Adipose tissue (tissue), 3 donors: ENCODE measurements around the gene SERTAD4. TPM values are rescaled to one million over a fixed set of nuclear protein-coding genes. Genes with fewer than 3 reads are reported as not detected.

Experiments
- H3K27ac ChIP-seq: one replicate; pipeline ENCODE4 v1.5.1; 2013; ENCODE audit warnings: low read depth, low read length
- WGBS, 3 donors: extraction: QIAGEN DNeasy Blood & Tissue Kit; methylation state at CpG; one replicate each; pipeline ENCODE4 v1.1.7; 2013; 5-methylcytosine and 5-hydroxymethylcytosine counted together
- polyA plus RNA-seq, 3 donors: library from polyadenylated mRNA; stranded (reverse); fragments of 200-250 nt; gene quantifications; one replicate each; pipeline ENCODE4 v1.2.3, GENCODE V29; 2013
- donor health status: healthy with polysubstance abuse.
- donor health status: Bipolar disorder and iron deficiency.
- donor health status: healthy.

SERTAD4 gene
- polyA plus RNA-seq, 3 donors: 0.12 to 1.3 (median 0.67) TPM

DNA sequence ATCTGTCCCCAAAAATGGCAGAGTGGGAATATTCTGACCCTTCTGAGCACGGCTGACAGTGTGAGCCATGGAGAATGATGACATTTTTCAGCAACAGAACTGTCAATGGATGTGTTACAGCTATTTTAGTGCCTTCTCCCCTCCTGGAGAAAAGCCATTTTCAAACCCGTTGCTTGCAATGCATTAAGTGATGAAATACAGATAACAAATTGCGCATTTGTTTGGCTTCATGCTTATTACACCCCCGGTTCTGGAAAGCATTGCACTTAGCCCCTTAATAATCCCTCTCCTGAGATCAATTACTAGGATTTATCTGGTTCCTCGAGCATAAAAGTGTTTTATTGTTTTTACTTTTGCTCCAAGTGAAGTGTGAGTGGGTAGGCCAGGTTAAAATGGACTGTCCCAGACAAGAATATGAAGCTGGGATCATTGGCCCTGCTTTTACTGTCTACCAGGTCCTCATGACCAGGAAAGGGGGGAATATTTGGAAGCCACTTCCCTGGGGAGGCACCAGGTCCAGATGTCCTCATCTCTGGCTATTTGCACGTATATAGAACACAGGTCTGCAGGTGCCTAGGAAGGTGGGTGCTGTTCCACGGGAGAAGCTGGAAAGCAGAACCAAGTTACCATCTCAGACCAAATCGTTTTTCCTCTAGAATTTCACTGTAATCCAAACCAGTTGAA lies 58.6 kb downstream of the SERTAD4 start:
- no peak overlapping the region for H3K27ac ChIP-seq
- WGBS, 3 donors: 57 to 63% (median 58%) methylated on average over 8 of the region's 8 CpGs

DNA sequence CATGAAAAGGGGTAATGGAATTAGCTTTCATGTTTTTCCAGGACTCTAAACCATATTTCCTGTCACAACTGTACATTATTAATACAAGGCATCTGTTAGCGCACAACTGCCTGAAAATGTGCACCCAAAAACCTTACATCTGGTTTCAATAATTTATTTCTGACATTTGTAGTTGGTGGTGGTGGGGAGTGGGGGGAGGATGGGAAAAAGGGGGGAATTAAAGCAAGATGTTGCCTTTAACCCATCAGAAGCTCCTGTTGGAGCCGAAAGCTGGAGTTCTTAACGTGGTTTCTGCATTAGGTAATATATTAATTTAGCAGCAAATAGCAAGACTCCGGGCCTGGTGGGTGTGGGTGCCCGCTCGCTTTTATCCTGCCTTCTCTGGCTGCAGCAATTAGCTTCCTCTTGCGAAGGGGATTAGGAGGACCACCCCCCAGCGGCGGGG lies 59.2 kb downstream of the SERTAD4 start:
- H3K27ac ChIP-seq: no peak overlapping the region

DNA sequence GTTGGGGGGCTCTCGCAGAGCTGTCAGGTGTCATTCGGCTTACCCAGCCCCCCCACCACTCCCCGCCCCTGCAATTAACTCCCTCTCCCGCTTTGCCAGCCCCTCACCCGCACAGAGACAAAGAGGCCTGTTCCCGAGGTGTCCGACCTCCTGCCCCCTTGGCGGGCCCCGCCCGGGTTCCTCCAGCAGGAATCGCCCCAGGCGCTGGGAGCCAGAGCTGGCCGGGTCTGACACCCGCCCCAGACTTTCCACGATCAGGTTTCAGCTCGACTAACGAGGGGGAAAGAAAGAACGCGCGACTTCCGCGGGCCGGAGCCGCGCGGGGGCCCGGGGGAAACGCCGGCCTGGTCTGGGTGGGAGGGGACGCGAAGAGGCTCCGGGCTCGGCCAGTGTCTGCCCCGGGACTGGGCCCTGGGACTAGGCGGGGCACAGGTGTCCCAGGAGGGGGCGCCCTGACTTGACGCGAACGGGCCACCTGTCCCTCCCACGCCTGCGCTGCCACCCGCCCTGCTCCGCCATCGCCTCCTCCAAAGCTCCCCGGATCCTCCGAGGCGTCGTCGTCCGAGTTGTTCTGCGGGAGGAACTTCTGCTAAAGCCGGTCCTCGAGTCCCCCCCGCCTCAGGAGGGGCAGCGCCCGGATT lies 59.8 kb downstream of the SERTAD4 start:
- WGBS, 3 donors: 2% methylated on average over 51 to 56 of the region's 56 CpGs
- H3K27ac ChIP-seq: no peak overlapping the region

More for the DNA sequence above, 59.2 kb downstream of the SERTAD4 start:
- WGBS, 3 donors: 9 to 29% (median 28%) methylated on average over 9 of the region's 9 CpGs

DNA sequence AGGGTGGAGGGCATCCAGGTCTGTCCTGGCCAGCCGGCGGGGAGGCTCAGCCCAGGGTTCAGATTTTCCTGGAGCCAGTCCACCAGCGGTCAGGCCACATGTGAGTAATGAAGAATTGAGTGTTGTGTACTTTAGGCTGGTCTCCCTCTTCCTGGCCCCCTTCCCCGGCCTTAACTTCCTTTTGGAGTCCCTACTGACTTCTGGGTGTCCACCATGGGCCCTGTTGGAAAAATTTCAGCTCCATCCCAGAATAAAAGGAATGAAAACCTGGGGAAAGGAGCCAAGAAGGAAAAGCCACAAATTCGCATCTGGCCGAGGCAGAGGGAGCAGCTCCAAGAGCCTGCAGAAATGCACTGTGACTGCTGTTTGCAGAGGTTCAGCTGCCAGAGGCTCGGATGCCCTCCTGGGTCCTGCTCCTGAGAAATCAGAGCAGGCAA lies 60.6 kb downstream of the SERTAD4 start:
- WGBS, 3 donors: 41 to 52% (median 50%) methylated on average over 7 of the region's 7 CpGs
- H3K27ac ChIP-seq: no peak overlapping the region

DNA sequence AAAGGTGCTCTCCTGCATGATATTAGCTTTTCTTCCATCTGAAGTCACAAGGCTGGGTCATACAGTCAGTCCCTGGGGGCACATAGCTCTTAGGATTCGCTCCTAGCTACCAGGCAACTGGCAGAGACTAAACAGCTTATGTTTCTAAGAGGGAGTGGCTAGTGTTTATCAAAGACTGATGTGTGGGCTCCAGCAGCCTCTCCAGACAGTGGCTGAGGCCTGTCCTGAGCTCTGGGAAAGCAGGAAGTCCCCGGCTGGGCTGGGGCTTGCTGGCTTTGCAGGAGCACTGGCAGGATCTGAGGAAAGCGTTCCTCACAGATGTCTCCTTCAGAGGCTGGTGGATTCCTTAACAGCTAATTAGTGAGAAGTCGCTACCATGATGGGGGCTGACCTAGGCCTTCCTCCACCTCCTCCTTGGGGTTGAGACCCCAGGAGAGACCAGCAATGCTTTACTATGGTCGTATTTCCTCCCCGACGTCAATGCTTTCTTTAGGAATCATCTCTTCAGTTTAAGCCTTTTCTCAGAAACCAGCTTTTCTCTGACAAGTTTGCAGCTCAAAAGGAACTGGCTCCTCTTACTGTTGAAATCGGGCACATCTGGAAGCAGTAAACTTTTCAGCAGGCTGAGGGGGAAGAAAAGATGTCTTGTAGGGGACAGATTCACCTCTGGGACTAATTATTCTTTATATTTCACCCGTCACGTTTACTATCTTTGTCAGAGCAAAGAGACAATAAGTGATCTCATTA lies 62.6 kb downstream of the SERTAD4 start:
- 52 to 66% (median 61%) methylated on average over 10 of the region's 10 CpGs for WGBS, 3 donors
- no peak overlapping the region for H3K27ac ChIP-seq

Other genes with a start within 250 kb of the SERTAD4 start
- gene HHAT, start 96.1 kb downstream of the SERTAD4 start, polyA plus RNA-seq: 1 to 10 TPM; 1.4 to 1.8 (median 1.7) TPM